Measurements from ENCODE around the gene COX6B2.

Gene COX6B2

GRCh38 chr19:55325172-55325571, 29.3 kb downstream of the COX6B2 start, which contains the start of gene TMEM150B:
Gene TMEM150B (minus strand): TSS chr19:55325341. CDS start chr19:55321036, 4,305 bp downstream.
- no peak within 1 kb of the TSS for H3K4me3 ChIP-seq (ENCODE audit: low read length)
- TF ChIP-seq ZNF274 (IDR thresholded peaks at IDR 0.05; ENCODE audit: low read depth, low read length) = no peak

- H3K4me3 ChIP-seq (ENCODE audit: low read length) = no peak overlapping the region
- no peak for TF ChIP-seq ZNF274 (IDR thresholded peaks at IDR 0.05; ENCODE audit: low read depth, low read length)
Measured at GRCh38 chr19:55324662-55325061, 29.9 kb downstream of the COX6B2 start.

GRCh38 chr19:55322204-55322885, 32.2 kb downstream of the COX6B2 start:
- TF ChIP-seq ZNF274 (IDR thresholded peaks at IDR 0.05; ENCODE audit: low read depth, low read length) = no peak
- no peak overlapping the region for H3K4me3 ChIP-seq (ENCODE audit: low read length)

- no peak for TF ChIP-seq ZNF274 (IDR thresholded peaks at IDR 0.05; ENCODE audit: low read depth, low read length)
- H3K4me3 ChIP-seq (ENCODE audit: low read length) = no peak overlapping the region
Measured at GRCh38 chr19:55321466-55322137, 32.9 kb downstream of the COX6B2 start.

- no peak overlapping the region for H3K4me3 ChIP-seq (ENCODE audit: low read length)
- no peak for TF ChIP-seq ZNF274 (IDR thresholded peaks at IDR 0.05; ENCODE audit: low read depth, low read length)
Measured at GRCh38 chr19:55320844-55321419, 33.6 kb downstream of the COX6B2 start.

- H3K4me3 ChIP-seq (ENCODE audit: low read length) = no peak overlapping the region
- TF ChIP-seq ZNF274 (IDR thresholded peaks at IDR 0.05; ENCODE audit: low read depth, low read length) = no peak
Measured at GRCh38 chr19:55319785-55320184, 34.7 kb downstream of the COX6B2 start.

- no peak overlapping the region for H3K4me3 ChIP-seq (ENCODE audit: low read length)
- no peak for TF ChIP-seq ZNF274 (IDR thresholded peaks at IDR 0.05; ENCODE audit: low read depth, low read length)
Measured at GRCh38 chr19:55316646-55317045, 37.9 kb downstream of the COX6B2 start.

- H3K4me3 ChIP-seq (ENCODE audit: low read length) = no peak overlapping the region
- TF ChIP-seq ZNF274 (IDR thresholded peaks at IDR 0.05; ENCODE audit: low read depth, low read length) = no peak
Measured at GRCh38 chr19:55315956-55316525, 38.5 kb downstream of the COX6B2 start.

- no peak for TF ChIP-seq ZNF274 (IDR thresholded peaks at IDR 0.05; ENCODE audit: low read depth, low read length)
- no peak overlapping the region for H3K4me3 ChIP-seq (ENCODE audit: low read length)
Measured at GRCh38 chr19:55314396-55314795, 40.1 kb downstream of the COX6B2 start.

GRCh38 chr19:55312621-55313512, 41.7 kb downstream of the COX6B2 start:
- no peak overlapping the region for H3K4me3 ChIP-seq (ENCODE audit: low read length)
- TF ChIP-seq ZNF274 (IDR thresholded peaks at IDR 0.05; ENCODE audit: low read depth, low read length) = no peak

- H3K4me3 ChIP-seq (ENCODE audit: low read length) = no peak overlapping the region
- TF ChIP-seq ZNF274 (IDR thresholded peaks at IDR 0.05; ENCODE audit: low read depth, low read length) = no peak
Measured at GRCh38 chr19:55311797-55312196, 42.7 kb downstream of the COX6B2 start.

- no peak for TF ChIP-seq ZNF274 (IDR thresholded peaks at IDR 0.05; ENCODE audit: low read depth, low read length)
- H3K4me3 ChIP-seq (ENCODE audit: low read length) = no peak overlapping the region
Measured at GRCh38 chr19:55311397-55311796, 43.1 kb downstream of the COX6B2 start.

- TF ChIP-seq ZNF274 (IDR thresholded peaks at IDR 0.05; ENCODE audit: low read depth, low read length) = no peak
Measured at GRCh38 chr19:55310498-55310897, 44.0 kb downstream of the COX6B2 start.

GRCh38 chr19:55309448-55309847, 45.1 kb downstream of the COX6B2 start:
- H3K4me3 ChIP-seq (ENCODE audit: low read length) = no peak overlapping the region
- no peak for TF ChIP-seq ZNF274 (IDR thresholded peaks at IDR 0.05; ENCODE audit: low read depth, low read length)

More at GRCh38 chr19:55310498-55310897, 44.0 kb downstream of the COX6B2 start:
- no peak overlapping the region for H3K4me3 ChIP-seq (ENCODE audit: low read length)

All from GM08714 (cell line).